HEK293 (cell line): ENCODE measurements around the gene RBM39.
"Not testable (repeated sequence)": the region's sequence is repeated elsewhere in the genome, so short reads cannot be mapped to it uniquely, and the experiment has no call there.

ENCODE experiments used
- CTCF ChIA-PET: fragments of 350-600 bp; formaldehyde crosslinking; extraction: SDS; loops from one replicate; lab custom pipeline; 2021; ENCODE audit warnings: antibody characterized with exemption; lab: Yijun Ruan, JAX
- POLR2A ChIA-PET: fragments of 300-600 bp; formaldehyde crosslinking; extraction: SDS; loops from one replicate; lab custom pipeline; 2020; ENCODE audit warnings: antibody characterized with exemption, inconsistent platforms; lab: Yijun Ruan, JAX
- H3K27ac ChIP-seq: fragments of 200-500 bp; sonication (Bioruptor generic); 2 replicates; pipeline ENCODE4 v1.5.1; 2014; ENCODE audit warnings: low read depth, low read length, control low read depth, inconsistent platforms; ENCODE audit errors: extremely low read depth
- H3K36me3 ChIP-seq, 2 experiments: fragments of 200-500 bp in 1 of 2; sonication (Bioruptor generic) in 1 of 2; 1 replicate in 1 of 2; 2 replicates in 1 of 2; pipeline ENCODE4 v1.5.1; 2014 to 2017; ENCODE audit warnings: inconsistent platforms in 2 of 2, low read length in 2 of 2; ENCODE audit not compliant: control insufficient read depth in 2 of 2, insufficient read depth in 1 of 2
- H3K4me1 ChIP-seq: fragments of 200-500 bp; sonication (Bioruptor generic); 2 replicates; pipeline ENCODE4 v1.5.1; 2014; ENCODE audit warnings: mild to moderate bottlenecking, low read length, inconsistent platforms; ENCODE audit not compliant: control insufficient read depth, insufficient read depth
- H3K4me3 ChIP-seq: 2 replicates; pipeline ENCODE4 v1.5.1; 2011; ENCODE audit warnings: low read depth, mild to moderate bottlenecking, control low read depth, low read length, moderate library complexity
- H3K9me3 ChIP-seq: fragments of 200-500 bp; sonication (Bioruptor generic); 2 replicates; pipeline ENCODE4 v1.5.1; 2014; ENCODE audit warnings: low read depth, low read length, inconsistent platforms; ENCODE audit not compliant: control insufficient read depth, insufficient read depth
- KLF16 ChIP-seq: fragments of 450-650 bp; formaldehyde crosslinking; IDR thresholded peaks from 2 replicates; pipeline ENCODE4 v1.5.1; 2017; ENCODE audit warnings: missing biosample characterization, missing genetic modification characterization
- KLF9 ChIP-seq: fragments of 450-650 bp; formaldehyde crosslinking; IDR thresholded peaks from 2 replicates; pipeline ENCODE4 v1.5.1; 2016; ENCODE audit warnings: missing biosample characterization, missing genetic modification characterization, low read depth
- MYNN ChIP-seq: fragments of 450-650 bp; formaldehyde crosslinking; IDR thresholded peaks from 2 replicates; pipeline ENCODE4 v1.5.1; 2016; ENCODE audit warnings: missing biosample characterization, missing genetic modification characterization, borderline replicate concordance
- MZF1 ChIP-seq: fragments of 450-650 bp; formaldehyde crosslinking; IDR thresholded peaks from 2 replicates; pipeline ENCODE4 v1.5.1; 2017; ENCODE audit warnings: missing biosample characterization, missing genetic modification characterization, borderline replicate concordance
- SP3 ChIP-seq: fragments of 450-650 bp; formaldehyde crosslinking; IDR thresholded peaks from 2 replicates; pipeline ENCODE4 v1.5.1; 2016; ENCODE audit warnings: missing biosample characterization, missing genetic modification characterization
- WT1 ChIP-seq: fragments of 450-650 bp; formaldehyde crosslinking; IDR thresholded peaks from 2 replicates; pipeline ENCODE4 v1.5.1; 2016; ENCODE audit warnings: missing biosample characterization, missing genetic modification characterization
- ZBTB21 ChIP-seq: fragments of 450-650 bp; formaldehyde crosslinking; IDR thresholded peaks from 2 replicates; pipeline ENCODE4 v1.5.1; 2017; ENCODE audit warnings: missing biosample characterization, missing genetic modification characterization
- ZFP69B ChIP-seq: fragments of 450-650 bp; formaldehyde crosslinking; IDR thresholded peaks from 2 replicates; pipeline ENCODE4 v1.5.1; 2016; ENCODE audit warnings: missing biosample characterization, missing genetic modification characterization
- ZNF10 ChIP-seq: fragments of 450-650 bp; formaldehyde crosslinking; IDR thresholded peaks from 2 replicates; pipeline ENCODE4 v1.5.1; 2017; ENCODE audit warnings: missing biosample characterization, missing genetic modification characterization
- ZNF175 ChIP-seq: fragments of 450-650 bp; formaldehyde crosslinking; IDR thresholded peaks from 2 replicates; pipeline ENCODE4 v1.5.1; 2016; ENCODE audit warnings: missing biosample characterization, missing genetic modification characterization
- ZNF202 ChIP-seq: fragments of 450-650 bp; formaldehyde crosslinking; IDR thresholded peaks from 2 replicates; pipeline ENCODE4 v1.5.1; 2016; ENCODE audit warnings: missing biosample characterization, missing genetic modification characterization, borderline replicate concordance
- ZNF214 ChIP-seq: fragments of 450-650 bp; formaldehyde crosslinking; IDR thresholded peaks from 2 replicates; pipeline ENCODE4 v1.5.1; 2017; ENCODE audit warnings: missing biosample characterization, mild to moderate bottlenecking, missing genetic modification characterization, borderline replicate concordance
- ZNF544 ChIP-seq: fragments of 450-650 bp; formaldehyde crosslinking; IDR thresholded peaks from 2 replicates; pipeline ENCODE4 v1.5.0; 2017; ENCODE audit warnings: missing biosample characterization, missing genetic modification characterization
- ZNF600 ChIP-seq: fragments of 450-650 bp; formaldehyde crosslinking; IDR thresholded peaks from 2 replicates; pipeline ENCODE4 v1.5.1; 2016; ENCODE audit warnings: missing biosample characterization, missing genetic modification characterization
- ZNF654 ChIP-seq: fragments of 450-650 bp; formaldehyde crosslinking; IDR thresholded peaks from 2 replicates; pipeline ENCODE4 v1.5.1; 2016; ENCODE audit warnings: low read depth, missing biosample characterization, missing genetic modification characterization
- ZNF664 ChIP-seq: fragments of 450-650 bp; formaldehyde crosslinking; IDR thresholded peaks from 2 replicates; pipeline ENCODE4 v1.5.1; 2016; ENCODE audit warnings: missing biosample characterization, missing genetic modification characterization
- ZNF776 ChIP-seq: fragments of 450-650 bp; formaldehyde crosslinking; IDR thresholded peaks from 2 replicates; pipeline ENCODE4 v1.5.0; 2017; ENCODE audit warnings: missing biosample characterization, missing genetic modification characterization, borderline replicate concordance
- ZNF843 ChIP-seq: fragments of 450-650 bp; formaldehyde crosslinking; IDR thresholded peaks from 2 replicates; pipeline ENCODE4 v1.5.1; 2016; ENCODE audit warnings: missing biosample characterization, missing genetic modification characterization
- TF ChIP-seq, protein P1 (sequence below): fragments of 450-650 bp; formaldehyde crosslinking; IDR thresholded peaks from 2 replicates; pipeline ENCODE4 v1.5.1; 2016; ENCODE audit warnings: missing biosample characterization, missing genetic modification characterization, low read depth
- TF ChIP-seq, protein P2 (sequence below): fragments of 450-650 bp; formaldehyde crosslinking; IDR thresholded peaks from 2 replicates; pipeline ENCODE4 v1.5.1; 2016; ENCODE audit warnings: missing biosample characterization, missing genetic modification characterization
- TF ChIP-seq, protein P3 (sequence below): fragments of 450-650 bp; formaldehyde crosslinking; IDR thresholded peaks from 2 replicates; pipeline ENCODE4 v1.5.1; 2016; ENCODE audit warnings: missing biosample characterization, missing genetic modification characterization
- TF ChIP-seq, protein P4 (sequence below): sonication (generic); formaldehyde crosslinking; IDR thresholded peaks from 2 replicates; pipeline ENCODE4 v1.8.1; 2022; ENCODE audit warnings: mild to moderate bottlenecking, moderate library complexity, missing genetic modification reagents
- TF ChIP-seq, protein P5 (sequence below): fragments of 450-650 bp; formaldehyde crosslinking; IDR thresholded peaks from 2 replicates; pipeline ENCODE4 v1.5.1; 2016; ENCODE audit warnings: missing biosample characterization, missing genetic modification characterization

RBM39 gene

DNA sequence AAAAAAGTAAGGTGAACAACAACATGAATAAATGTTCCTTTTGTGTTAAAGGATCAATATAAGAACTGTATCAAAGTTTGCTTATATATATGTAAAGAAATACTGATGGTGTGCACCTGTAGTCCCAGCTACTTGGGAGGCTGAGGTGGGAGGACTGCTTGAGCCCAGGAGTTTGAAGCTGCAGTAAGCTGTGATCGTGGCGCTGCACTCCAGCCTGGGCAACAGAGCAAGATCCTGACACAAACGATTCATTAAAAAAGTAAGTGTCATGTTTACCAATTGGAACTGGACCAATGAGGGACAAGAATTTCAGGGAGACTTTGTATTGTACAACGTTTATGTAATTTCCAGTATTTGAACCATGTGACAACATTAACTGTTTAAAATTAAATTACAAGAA, 24.8 kb upstream of the RBM39 start:
- H3K9me3 ChIP-seq, result no peaks in the 10 kb centered on the region
- POLR2A ChIA-PET, result interaction anchor here (7.5 kb wide), 1 partner anchor 24 kb away, joined by 109 read pairs; the partner anchor contains the start of gene RBM39
- no peaks in the 10 kb centered on the region for H3K4me1 ChIP-seq
- no peak overlapping the region for H3K4me3 ChIP-seq
- no peak for TF ChIP-seq ZNF776 (tag by site-specific recombination)
- no peak for TF ChIP-seq ZNF175 (tag by site-specific recombination)
- TF ChIP-seq, protein P1, sequence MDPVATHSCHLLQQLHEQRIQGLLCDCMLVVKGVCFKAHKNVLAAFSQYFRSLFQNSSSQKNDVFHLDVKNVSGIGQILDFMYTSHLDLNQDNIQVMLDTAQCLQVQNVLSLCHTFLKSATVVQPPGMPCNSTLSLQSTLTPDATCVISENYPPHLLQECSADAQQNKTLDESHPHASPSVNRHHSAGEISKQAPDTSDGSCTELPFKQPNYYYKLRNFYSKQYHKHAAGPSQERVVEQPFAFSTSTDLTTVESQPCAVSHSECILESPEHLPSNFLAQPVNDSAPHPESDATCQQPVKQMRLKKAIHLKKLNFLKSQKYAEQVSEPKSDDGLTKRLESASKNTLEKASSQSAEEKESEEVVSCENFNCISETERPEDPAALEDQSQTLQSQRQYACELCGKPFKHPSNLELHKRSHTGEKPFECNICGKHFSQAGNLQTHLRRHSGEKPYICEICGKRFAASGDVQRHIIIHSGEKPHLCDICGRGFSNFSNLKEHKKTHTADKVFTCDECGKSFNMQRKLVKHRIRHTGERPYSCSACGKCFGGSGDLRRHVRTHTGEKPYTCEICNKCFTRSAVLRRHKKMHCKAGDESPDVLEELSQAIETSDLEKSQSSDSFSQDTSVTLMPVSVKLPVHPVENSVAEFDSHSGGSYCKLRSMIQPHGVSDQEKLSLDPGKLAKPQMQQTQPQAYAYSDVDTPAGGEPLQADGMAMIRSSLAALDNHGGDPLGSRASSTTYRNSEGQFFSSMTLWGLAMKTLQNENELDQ, result no peak
- no peak for TF ChIP-seq ZNF214
- TF ChIP-seq ZNF10 (tag by site-specific recombination), result no peak
- no peak for TF ChIP-seq MZF1 (tag by site-specific recombination)
- TF ChIP-seq, protein P2, sequence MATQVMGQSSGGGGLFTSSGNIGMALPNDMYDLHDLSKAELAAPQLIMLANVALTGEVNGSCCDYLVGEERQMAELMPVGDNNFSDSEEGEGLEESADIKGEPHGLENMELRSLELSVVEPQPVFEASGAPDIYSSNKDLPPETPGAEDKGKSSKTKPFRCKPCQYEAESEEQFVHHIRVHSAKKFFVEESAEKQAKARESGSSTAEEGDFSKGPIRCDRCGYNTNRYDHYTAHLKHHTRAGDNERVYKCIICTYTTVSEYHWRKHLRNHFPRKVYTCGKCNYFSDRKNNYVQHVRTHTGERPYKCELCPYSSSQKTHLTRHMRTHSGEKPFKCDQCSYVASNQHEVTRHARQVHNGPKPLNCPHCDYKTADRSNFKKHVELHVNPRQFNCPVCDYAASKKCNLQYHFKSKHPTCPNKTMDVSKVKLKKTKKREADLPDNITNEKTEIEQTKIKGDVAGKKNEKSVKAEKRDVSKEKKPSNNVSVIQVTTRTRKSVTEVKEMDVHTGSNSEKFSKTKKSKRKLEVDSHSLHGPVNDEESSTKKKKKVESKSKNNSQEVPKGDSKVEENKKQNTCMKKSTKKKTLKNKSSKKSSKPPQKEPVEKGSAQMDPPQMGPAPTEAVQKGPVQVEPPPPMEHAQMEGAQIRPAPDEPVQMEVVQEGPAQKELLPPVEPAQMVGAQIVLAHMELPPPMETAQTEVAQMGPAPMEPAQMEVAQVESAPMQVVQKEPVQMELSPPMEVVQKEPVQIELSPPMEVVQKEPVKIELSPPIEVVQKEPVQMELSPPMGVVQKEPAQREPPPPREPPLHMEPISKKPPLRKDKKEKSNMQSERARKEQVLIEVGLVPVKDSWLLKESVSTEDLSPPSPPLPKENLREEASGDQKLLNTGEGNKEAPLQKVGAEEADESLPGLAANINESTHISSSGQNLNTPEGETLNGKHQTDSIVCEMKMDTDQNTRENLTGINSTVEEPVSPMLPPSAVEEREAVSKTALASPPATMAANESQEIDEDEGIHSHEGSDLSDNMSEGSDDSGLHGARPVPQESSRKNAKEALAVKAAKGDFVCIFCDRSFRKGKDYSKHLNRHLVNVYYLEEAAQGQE (tag by site-specific recombination), result no peak
- TF ChIP-seq ZNF544 (tag by site-specific recombination), result no peak
- TF ChIP-seq WT1 (tag by site-specific recombination), result no peak
- TF ChIP-seq SP3 (tag by site-specific recombination), result no peak
- no peak for TF ChIP-seq ZFP69B (tag by site-specific recombination)
- TF ChIP-seq, protein P3, sequence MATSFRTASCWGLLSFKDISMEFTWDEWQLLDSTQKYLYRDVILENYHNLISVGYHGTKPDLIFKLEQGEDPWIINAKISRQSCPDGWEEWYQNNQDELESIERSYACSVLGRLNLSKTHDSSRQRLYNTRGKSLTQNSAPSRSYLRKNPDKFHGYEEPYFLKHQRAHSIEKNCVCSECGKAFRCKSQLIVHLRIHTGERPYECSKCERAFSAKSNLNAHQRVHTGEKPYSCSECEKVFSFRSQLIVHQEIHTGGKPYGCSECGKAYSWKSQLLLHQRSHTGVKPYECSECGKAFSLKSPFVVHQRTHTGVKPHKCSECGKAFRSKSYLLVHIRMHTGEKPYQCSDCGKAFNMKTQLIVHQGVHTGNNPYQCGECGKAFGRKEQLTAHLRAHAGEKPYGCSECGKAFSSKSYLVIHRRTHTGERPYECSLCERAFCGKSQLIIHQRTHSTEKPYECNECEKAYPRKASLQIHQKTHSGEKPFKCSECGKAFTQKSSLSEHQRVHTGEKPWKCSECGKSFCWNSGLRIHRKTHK, result no peak
- H3K27ac ChIP-seq, result no peak overlapping the region
- CTCF ChIA-PET, result no interaction called here
- H3K36me3 ChIP-seq, result no peaks in the 10 kb centered on the region

DNA sequence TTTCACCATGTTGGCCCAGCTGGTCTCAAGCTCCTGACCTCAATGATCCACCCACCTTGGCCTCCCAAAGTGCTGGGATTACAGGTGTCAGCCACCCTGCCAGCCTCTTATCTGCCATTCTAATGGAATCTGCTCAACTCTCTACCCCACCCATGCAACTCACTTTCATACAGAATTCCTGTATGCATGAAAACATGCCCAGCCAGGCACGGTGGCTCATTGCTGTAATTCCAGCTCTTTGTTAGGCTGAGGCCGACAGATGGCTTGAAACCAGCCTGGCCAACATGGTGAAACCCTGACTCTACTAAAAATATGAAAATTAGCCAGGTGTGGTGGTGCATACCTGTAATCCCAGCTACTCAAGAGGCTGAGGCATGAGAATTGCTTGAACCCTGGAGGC, 22.9 kb upstream of the RBM39 start:
- POLR2A ChIA-PET, result interaction anchor here (0.9 to 1.2 kb wide), 2 partner anchors 21 to 23 kb away, joined by 3 to 7 read pairs; partner anchors contain the start of gene RBM39
- not testable (repeated sequence) for H3K27ac ChIP-seq

DNA sequence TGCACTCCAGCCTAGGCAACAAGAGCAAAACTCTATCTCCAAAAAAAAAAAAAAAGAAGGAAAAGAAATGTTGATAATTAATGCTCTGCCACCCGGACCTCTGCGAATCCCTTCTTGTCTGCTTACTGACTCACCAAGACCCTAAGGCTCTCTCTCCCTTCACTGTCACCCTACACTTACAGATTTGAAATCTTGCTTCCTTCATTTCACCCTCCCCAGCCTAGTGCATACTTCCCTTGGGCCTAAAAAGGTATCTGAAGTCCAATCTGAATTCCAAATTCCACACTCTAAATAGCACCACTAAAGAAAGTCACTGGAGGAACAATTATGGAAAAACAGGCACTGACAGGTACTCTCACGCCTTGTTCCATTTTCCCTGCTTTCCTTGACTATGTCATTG, 20.4 kb upstream of the RBM39 start:
- ChIA-PET CTCF (no interaction called here), POLR2A (interaction anchor here (0.7 to 1.3 kb wide), 2 partner anchors 20 to 1603 kb away, joined by 3 to 9 read pairs; partner anchors contain the start of gene RBM39)
- Histone ChIP-seq H3K36me3 (no peaks in the 10 kb centered on the region), H3K9me3 (no peaks in the 10 kb centered on the region), H3K27ac (no peak overlapping the region), H3K4me1 (no peaks in the 10 kb centered on the region), H3K4me3 (no peak overlapping the region)
- TF ChIP-seq, protein P4, sequence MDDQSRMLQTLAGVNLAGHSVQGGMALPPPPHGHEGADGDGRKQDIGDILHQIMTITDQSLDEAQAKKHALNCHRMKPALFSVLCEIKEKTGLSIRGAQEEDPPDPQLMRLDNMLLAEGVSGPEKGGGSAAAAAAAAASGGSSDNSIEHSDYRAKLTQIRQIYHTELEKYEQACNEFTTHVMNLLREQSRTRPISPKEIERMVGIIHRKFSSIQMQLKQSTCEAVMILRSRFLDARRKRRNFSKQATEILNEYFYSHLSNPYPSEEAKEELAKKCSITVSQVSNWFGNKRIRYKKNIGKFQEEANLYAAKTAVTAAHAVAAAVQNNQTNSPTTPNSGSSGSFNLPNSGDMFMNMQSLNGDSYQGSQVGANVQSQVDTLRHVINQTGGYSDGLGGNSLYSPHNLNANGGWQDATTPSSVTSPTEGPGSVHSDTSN (CRISPR knock-in tag), result no peak
- TF ChIP-seq KLF16 (no peak), ZNF600 (tag by site-specific recombination) (no peak), ZNF544 (tag by site-specific recombination) (no peak), ZNF202 (no peak), KLF9 (tag by site-specific recombination) (no peak), ZNF214 (no peak), ZNF843 (tag by site-specific recombination) (no peak), MYNN (no peak), MZF1 (tag by site-specific recombination) (no peak), ZBTB21 (tag by site-specific recombination) (no peak), ZNF664 (no peak), ZNF654 (tag by site-specific recombination) (no peak)
- TF ChIP-seq, protein P5, sequence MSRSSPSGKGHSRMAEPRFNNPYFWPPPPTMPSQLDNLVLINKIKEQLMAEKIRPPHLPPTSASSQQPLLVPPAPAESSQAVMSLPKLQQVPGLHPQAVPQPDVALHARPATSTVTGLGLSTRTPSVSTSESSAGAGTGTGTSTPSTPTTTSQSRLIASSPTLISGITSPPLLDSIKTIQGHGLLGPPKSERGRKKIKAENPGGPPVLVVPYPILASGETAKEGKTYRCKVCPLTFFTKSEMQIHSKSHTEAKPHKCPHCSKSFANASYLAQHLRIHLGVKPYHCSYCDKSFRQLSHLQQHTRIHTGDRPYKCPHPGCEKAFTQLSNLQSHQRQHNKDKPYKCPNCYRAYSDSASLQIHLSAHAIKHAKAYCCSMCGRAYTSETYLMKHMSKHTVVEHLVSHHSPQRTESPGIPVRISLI (tag by site-specific recombination), result no peak

More for the DNA sequence above, 22.9 kb upstream of the RBM39 start:
- H3K4me3 ChIP-seq, CTCF ChIA-PET, H3K9me3 ChIP-seq, H3K4me1 ChIP-seq, H3K36me3 ChIP-seq: not testable (repeated sequence)
